SIG-M5 treated with dmso at 0.1 percent for 504 hours (cell line): ENCODE data around the gene EIF4A2.

Experiments
- DNase-seq: peaks from one replicate; lab custom pipeline; 2025; ENCODE audit not compliant: unreplicated experiment; lab: John Stamatoyannopoulos, UW

The EIF4A2 gene

GRCh38 chr3:186783058-186783730 is at the start of gene EIF4A2:
Gene EIF4A2 (plus strand): TSS chr3:186783577. CDS start chr3:186783611, 34 bp downstream.
- peak; percentile 87 for DNase-seq

DNA sequence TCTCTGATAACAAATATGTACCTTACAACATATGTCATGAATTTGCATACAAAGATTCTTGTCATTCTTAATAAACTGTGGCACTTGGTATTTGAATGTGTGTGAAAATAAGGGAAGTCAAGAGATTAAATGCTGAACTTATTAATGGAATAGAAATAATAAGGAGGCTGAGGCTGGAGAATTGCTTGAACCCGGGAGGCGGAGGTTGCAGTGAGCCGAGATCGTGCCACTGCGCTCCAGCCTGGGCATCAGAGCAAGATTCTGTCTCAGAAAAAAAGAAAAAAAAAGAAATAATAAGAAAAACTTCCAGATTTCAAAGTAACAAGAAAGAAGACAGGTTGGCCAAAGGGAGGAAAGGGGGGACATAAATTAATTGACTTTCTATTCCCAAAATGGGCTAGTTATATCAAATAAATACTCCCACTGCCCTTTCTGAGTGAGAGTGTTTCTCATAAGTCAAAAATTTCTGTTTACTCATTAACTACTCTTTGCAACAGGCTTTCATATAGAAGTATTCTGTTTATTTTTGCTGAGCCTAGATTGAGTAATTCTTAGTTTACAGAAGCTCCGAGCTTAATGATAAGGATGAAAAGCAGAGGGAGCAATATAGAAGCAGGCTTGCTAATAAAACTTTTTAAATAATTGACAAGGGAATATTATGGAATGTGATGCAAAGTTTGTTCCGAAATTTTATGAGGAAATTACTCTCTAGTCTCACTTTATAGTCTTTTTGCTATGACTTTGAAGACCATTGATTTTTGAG is 40.6 kb upstream of the EIF4A2 start:
- no peak for DNase-seq

DNA sequence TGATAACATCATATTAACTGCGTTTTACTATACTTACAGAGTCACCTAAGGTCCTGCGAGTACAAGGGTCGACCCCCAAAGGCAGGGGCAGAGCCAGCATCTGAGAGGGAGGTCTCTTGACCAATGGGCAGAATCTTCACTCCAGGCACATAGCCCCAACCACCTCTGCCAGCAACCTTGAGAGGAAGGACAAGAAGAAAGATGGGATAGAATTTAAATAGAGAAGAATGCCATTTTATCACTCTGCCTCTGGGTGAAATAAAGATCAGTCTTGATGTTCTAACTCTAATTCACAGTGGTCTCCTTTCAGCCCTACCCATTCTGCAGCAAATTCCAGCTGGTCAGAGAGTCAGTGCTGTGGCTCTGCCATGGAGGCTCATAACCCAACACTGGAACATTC is 39.7 kb upstream of the EIF4A2 start:
- no peak for DNase-seq

- DNase-seq: peak; percentile 94
These were observed 37.4 kb upstream of the EIF4A2 start for GRCh38 chr3:186746008-186746407.

GRCh38 chr3:186750316-186750715 is 33.1 kb upstream of the EIF4A2 start:
- DNase-seq: no peak

DNA sequence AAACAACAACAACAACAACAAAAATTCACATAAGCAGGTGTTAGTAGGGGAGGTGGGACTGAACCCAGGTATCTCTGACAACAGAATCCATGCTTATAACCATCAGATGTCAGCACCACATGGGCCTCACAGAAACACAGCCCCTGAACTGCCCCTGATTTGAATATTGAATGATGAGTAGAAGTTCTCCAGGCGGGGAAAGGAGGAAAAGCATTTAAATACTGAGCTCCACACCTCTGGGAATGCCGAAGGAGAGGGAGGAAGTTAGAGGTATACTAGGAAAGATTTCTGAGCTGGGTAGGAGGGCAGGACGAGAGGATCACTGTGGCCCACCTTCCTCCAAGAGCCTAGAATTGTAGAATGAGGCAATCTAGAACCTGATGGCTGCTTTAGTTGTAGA is 31.9 kb upstream of the EIF4A2 start:
- DNase-seq: no peak

- DNase-seq: no peak
These were observed 29.4 kb upstream of the EIF4A2 start for GRCh38 chr3:186754006-186754405.

GRCh38 chr3:186754871-186755270 is 28.5 kb upstream of the EIF4A2 start:
- no peak for DNase-seq

DNA sequence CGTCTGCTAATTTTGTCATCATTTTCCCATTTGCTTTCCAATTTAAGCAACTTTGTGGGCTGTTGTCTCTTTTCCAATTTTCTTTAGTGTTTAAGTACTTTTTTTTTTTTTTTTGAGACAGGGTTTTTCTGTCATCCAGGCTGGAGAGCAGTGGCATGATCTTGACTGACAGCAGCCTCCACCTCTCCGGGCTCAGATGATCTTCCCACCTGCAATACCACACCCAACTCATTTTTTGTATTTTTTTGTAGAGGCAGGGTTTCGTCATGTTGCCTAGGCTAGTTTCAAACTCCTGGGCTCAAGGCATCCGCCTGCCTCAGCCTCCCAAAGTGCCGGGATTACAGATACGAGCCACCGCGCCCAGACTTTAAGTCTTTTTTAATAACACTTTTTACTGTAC is 26.2 kb upstream of the EIF4A2 start:
- DNase-seq: no peak

DNA sequence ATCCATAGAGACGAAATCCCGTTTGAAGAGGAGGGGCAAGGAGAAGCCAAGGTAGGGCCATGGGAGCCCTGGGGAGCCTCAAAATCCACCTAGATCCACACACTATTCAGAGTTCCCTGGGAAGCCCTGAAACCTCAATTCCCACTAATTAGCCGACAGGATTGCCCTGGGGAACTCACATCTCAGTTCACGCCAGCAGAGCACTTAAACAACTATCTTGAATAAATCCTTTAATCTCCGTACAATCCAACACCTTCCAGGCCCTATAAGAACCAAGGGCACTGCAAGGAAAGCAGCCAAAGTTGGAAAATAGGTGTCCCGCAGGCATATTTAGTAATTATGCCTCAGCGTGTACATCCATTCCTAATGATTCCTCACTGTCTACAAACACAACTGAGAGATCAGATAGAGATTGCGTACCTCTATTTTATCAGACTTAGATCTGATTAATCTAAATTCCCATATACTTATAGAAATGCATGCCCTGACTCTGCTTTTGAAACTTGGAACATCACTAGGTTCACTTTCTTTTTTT is 25.6 kb upstream of the EIF4A2 start:
- DNase-seq: no peak

- DNase-seq: no peak
These were observed 24.0 kb upstream of the EIF4A2 start for GRCh38 chr3:186759231-186759930.

- peak; percentile 27 for DNase-seq
These were observed 23.1 kb upstream of the EIF4A2 start for GRCh38 chr3:186760141-186760833.

DNA sequence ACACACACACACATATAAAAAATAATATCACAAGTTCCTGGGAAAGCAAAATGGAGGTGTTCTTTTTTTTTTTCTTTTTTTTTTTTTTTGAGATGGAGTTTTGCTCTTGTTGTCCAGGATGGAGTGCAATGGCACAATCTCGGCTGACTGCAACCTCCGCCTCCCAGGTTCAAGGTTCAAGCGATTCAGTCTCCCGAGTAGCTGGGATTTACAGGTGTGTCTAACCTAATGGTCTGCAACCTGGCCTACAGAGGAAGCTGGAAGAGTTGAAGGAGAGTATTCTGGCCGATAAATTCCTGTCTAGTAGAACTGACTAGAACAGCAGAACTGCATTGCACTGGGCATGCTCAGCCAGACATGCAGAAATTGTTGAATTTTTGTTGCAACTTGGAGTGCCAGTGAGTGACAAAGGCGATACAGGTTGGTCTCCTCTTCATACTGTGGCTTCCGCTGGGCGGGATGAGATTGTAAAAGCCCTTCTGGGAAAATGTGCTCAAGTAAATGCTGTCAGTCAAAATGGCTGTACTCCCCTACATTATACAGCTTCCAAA is 22.4 kb upstream of the EIF4A2 start:
- DNase-seq: no peak

GRCh38 chr3:186772281-186772694 is 11.1 kb upstream of the EIF4A2 start:
- DNase-seq: no peak

- DNase-seq: peak; percentile 71
These were observed 10.5 kb upstream of the EIF4A2 start for GRCh38 chr3:186772701-186773417.

GRCh38 chr3:186775999-186776398 is 7.4 kb upstream of the EIF4A2 start:
- DNase-seq: no peak

- DNase-seq: no peak
These were observed 4.2 kb upstream of the EIF4A2 start for GRCh38 chr3:186779204-186779603.

- no peak for DNase-seq
These were observed 777 bp upstream of the EIF4A2 start for GRCh38 chr3:186782542-186783057.

DNA sequence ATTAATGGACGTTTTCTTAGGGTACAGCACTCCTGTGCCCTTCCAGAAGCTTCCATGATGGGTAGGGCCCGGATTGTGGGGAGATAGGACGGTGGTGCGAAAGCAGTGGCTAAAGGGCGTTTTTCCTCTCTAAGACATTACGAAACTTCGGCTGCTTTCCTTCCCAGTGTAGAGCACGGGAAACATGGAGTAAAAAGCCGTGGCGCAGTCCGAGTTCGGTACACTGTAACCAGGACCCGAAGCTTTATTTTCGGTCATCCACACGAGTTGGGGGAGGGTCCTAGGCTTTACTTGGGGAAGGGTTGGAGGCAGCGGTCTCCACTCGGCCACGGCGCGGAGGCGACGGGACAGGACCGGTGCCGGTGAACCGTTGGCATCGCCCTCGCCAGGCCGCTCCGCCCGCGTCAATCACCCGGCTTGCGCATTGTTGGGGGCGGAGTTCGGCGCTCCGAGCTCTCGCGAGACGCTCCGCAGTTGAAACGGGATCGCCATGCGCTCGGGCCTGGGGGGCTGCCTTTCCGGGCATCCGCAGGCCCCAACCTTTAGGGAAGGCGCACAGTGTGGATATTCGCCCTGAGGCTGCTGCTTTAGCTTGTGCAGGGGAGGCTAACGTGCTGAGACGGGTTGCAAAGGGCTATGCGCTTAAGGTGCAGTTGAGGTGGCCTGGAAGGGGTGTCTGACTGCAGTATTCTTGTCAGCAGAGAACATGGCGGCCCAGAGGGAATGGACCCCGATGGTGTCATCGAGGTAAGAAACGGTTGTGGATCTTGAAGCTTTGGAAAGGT is 546 bp downstream of the EIF4A2 start:
- DNase-seq: peak; percentile 62
